OCI-LY1 (cell line): ENCODE results near the gene C19orf18.

Source experiments
- H2AFZ ChIP-seq: fragments of 200-600 bp; sonication (generic), shearing (Covaris generic); 2 replicates; pipeline ENCODE4 v1.6.0; 2014; ENCODE audit warnings: antibody characterized with exemption, mild to moderate bottlenecking, low read length
- H3F3A ChIP-seq: fragments of 200-600 bp; sonication (generic), shearing (Covaris generic); 2 replicates; pipeline ENCODE4 v1.6.0; 2014; ENCODE audit warnings: mild to moderate bottlenecking, antibody characterized with exemption, low read length, moderate library complexity; ENCODE audit not compliant: insufficient read depth
- H3K27ac ChIP-seq: fragments of 200-600 bp; sonication (generic); 2 replicates; pipeline ENCODE4 v1.5.1; 2014; ENCODE audit warnings: low read length, mixed run types, mild to moderate bottlenecking, low read depth; ENCODE audit not compliant: poor library complexity, severe bottlenecking
- H3K27me3 ChIP-seq: fragments of 200-600 bp; sonication (generic); 2 replicates; pipeline ENCODE4 v1.6.0; 2014; ENCODE audit warnings: antibody characterized with exemption, mild to moderate bottlenecking, low read length, moderate library complexity; ENCODE audit not compliant: insufficient read depth
- H3K36me3 ChIP-seq: fragments of 200-600 bp; sonication (generic); 2 replicates; pipeline ENCODE4 v1.6.1; 2014; ENCODE audit warnings: mild to moderate bottlenecking, antibody characterized with exemption, low read length, moderate library complexity, mixed read lengths; ENCODE audit not compliant: insufficient read depth
- H3K4me1 ChIP-seq: fragments of 200-600 bp; sonication (generic); 2 replicates; pipeline ENCODE4 v1.5.1; 2014; ENCODE audit warnings: mild to moderate bottlenecking, low read length, moderate library complexity; ENCODE audit not compliant: insufficient read depth, severe bottlenecking
- H3K4me2 ChIP-seq: fragments of 200-600 bp; sonication (generic), shearing (Covaris generic); 2 replicates; pipeline ENCODE4 v1.6.1; 2014; ENCODE audit warnings: low read length
- H3K4me3 ChIP-seq: fragments of 200-600 bp; sonication (generic); 2 replicates; pipeline ENCODE4 v1.5.1; 2014; ENCODE audit warnings: low read length, low read depth, mild to moderate bottlenecking, mixed read lengths; ENCODE audit not compliant: poor library complexity, severe bottlenecking
- H3K79me2 ChIP-seq: fragments of 200-600 bp; shearing (Covaris generic); 2 replicates; pipeline ENCODE4 v1.6.1; 2016; ENCODE audit warnings: mixed run types, low read length, mixed read lengths; ENCODE audit not compliant: insufficient read depth
- H3K9ac ChIP-seq: fragments of 200-600 bp; sonication (generic), shearing (Covaris generic); 2 replicates; pipeline ENCODE4 v1.6.1; 2014; ENCODE audit warnings: mild to moderate bottlenecking, low read length, mixed read lengths
- H3K9me2 ChIP-seq: fragments of 200-600 bp; sonication (generic), shearing (Covaris generic); 2 replicates; pipeline ENCODE4 v1.6.1; 2014; ENCODE audit warnings: low read depth, mild to moderate bottlenecking, low read length, mixed read lengths
- H3K9me3 ChIP-seq: fragments of 200-600 bp; shearing (Covaris generic); 2 replicates; pipeline ENCODE4 v1.6.1; 2014; ENCODE audit warnings: low read length, mixed read lengths
- H4K20me1 ChIP-seq: fragments of 200-600 bp; sonication (generic), shearing (Covaris generic); 2 replicates; pipeline ENCODE4 v1.6.0; 2016; ENCODE audit warnings: mild to moderate bottlenecking, low read length; ENCODE audit not compliant: insufficient read depth
- CTCF ChIP-seq: fragments of 200-600 bp; sonication (generic), shearing (Covaris generic); IDR thresholded peaks from 2 replicates; pipeline ENCODE4 v1.5.1; 2017; ENCODE audit warnings: mild to moderate bottlenecking, antibody characterized with exemption, low read length, moderate library complexity, mixed read lengths
- EZH2 ChIP-seq: fragments of 200-600 bp; sonication (generic), shearing (Covaris generic); IDR thresholded peaks from 2 replicates; pipeline ENCODE4 v1.8.0; 2017; ENCODE audit warnings: borderline replicate concordance, mixed run types, mild to moderate bottlenecking, antibody characterized with exemption, low read length, moderate library complexity, mixed read lengths

C19orf18 gene

GRCh38 chr19:57947088-57947418, 27.3 kb downstream of the C19orf18 start:
- H3K9me2 ChIP-seq = no peaks in the 10 kb centered on the region
- H3K79me2 ChIP-seq = no peaks in the 10 kb centered on the region
- TF ChIP-seq EZH2 = no peak
- no peak for TF ChIP-seq CTCF
- H4K20me1 ChIP-seq = no peaks in the 10 kb centered on the region
- H3K9me3 ChIP-seq = peaks cover 17% of the 10 kb centered on the region
- H3K4me2 ChIP-seq = no peak overlapping the region
- H3K9ac ChIP-seq = no peak overlapping the region
- H3K4me3 ChIP-seq = no peak overlapping the region
- H3F3A ChIP-seq = no peaks in the 10 kb centered on the region
- H3K36me3 ChIP-seq = no peaks in the 10 kb centered on the region
- no peak overlapping the region for H2AFZ ChIP-seq
- no peaks in the 10 kb centered on the region for H3K27me3 ChIP-seq
- H3K27ac ChIP-seq = no peak overlapping the region
- H3K4me1 ChIP-seq = no peaks in the 10 kb centered on the region

DNA sequence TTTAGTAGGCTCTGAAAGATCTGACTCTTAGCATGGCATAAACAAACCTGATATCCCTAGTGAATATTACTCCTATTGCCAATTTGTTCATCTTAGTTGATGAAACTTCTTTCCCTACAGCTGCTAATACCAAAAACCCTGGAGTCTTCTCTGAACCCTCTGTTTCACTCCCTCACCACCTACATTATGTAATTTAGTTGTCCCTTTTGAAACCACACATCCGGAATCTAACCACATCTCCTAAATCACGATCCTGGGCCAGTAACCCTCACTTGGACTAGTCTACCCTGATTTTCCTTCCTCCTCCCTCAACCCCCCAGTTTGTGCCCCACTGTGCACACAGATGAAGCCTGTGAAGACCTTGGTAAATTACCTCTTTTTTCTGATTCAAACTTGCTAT, 28.0 kb downstream of the C19orf18 start:
- Histone ChIP-seq H3K79me2 (no peaks in the 10 kb centered on the region), H3K9ac (no peak overlapping the region), H2AFZ (no peak overlapping the region), H3K4me2 (no peak overlapping the region), H3K36me3 (no peaks in the 10 kb centered on the region), H3K9me3 (peaks cover 19% of the 10 kb centered on the region), H4K20me1 (no peaks in the 10 kb centered on the region), H3K27ac (no peak overlapping the region), H3K4me3 (no peak overlapping the region), H3K27me3 (no peaks in the 10 kb centered on the region), H3K4me1 (no peaks in the 10 kb centered on the region), H3K9me2 (no peaks in the 10 kb centered on the region), H3F3A (no peaks in the 10 kb centered on the region)
- TF ChIP-seq CTCF (no peak), EZH2 (no peak)

DNA sequence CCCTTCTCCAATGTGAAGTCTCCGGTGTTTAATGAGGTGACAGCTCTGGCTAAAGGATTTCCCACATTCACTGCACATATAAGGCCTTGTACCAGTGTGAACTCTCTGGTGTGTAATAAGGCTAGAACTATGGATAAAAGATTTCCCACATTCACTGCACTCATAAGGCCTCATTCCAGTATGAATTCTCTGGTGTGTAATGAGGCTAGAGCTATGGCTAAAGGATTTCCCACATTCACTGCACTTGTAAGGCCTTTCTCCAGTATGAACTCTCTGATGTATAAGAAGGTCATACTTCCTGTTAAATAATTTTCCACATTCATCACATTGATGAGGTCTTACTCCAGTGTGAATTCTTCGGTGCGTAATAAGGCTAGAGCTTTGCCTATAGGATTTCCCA, 32.7 kb downstream of the C19orf18 start:
- H3K79me2 ChIP-seq = no peaks in the 10 kb centered on the region
- peaks cover 20% of the 10 kb centered on the region for H3K9me3 ChIP-seq
- H3K36me3 ChIP-seq = no peaks in the 10 kb centered on the region

More for the DNA sequence above, 32.7 kb downstream of the C19orf18 start:
- Histone ChIP-seq H3K27me3 (no peaks in the 10 kb centered on the region), H3F3A (no peaks in the 10 kb centered on the region), H2AFZ (no peak overlapping the region), H4K20me1 (no peaks in the 10 kb centered on the region), H3K4me3 (no peak overlapping the region), H3K4me1 (no peaks in the 10 kb centered on the region), H3K9ac (no peak overlapping the region), H3K4me2 (no peak overlapping the region), H3K27ac (no peak overlapping the region), H3K9me2 (no peaks in the 10 kb centered on the region)
- TF ChIP-seq EZH2 = no peak
- no peak for TF ChIP-seq CTCF
